ENCODE measurements around the gene VANGL2. TPM values are rescaled to one million over a fixed set of nuclear protein-coding genes. Genes with fewer than 3 reads are reported as not detected.

Gene VANGL2
- total RNA-seq, 1 experiment from 2014 or later: 2.0 TPM

DNA sequence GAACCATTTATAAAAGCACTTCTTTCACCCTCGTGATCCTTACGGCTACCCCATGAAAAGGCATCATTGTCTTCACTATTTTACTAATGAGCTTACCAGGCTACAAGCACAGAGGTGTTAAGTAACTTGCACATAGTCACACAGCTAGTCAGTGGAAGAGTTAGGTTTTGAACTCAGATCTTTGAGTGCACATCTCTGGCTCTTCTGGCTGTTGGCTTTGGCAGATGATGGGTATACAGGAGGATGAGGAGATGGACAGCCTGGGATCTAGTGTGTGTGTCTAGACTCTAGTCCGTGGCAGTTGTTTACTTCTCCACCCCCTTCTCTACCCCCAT is 11.6 kb downstream of the VANGL2 start:
- intact Hi-C loops (cut with micrococcal nuclease; ENCODE audit: unreplicated experiment): loop anchor here (10.0 kb wide), 1 partner anchor 307 kb away; no protein-coding TSS in a partner anchor
- Mint-ChIP-seq H3K9me3 (ENCODE audit: low read depth, unreplicated experiment) (no peaks in the 10 kb centered on the region), H3K27ac (ENCODE audit: unreplicated experiment) (no peak overlapping the region), H3K36me3 (ENCODE audit: insufficient read depth, unreplicated experiment) (no peaks in the 10 kb centered on the region), H3K4me3 (ENCODE audit: low read depth, unreplicated experiment) (no peak overlapping the region), H3K27me3 (ENCODE audit: unreplicated experiment) (peaks cover 48% of the 10 kb centered on the region), H3K4me1 (ENCODE audit: low read depth, unreplicated experiment) (peaks cover 11% of the 10 kb centered on the region)
- no peak for DNase-seq
- CTCF ChIA-PET: no interaction called here
- no TSS peak for BruUV-seq (replicated peaks)
- no peak for TF ChIP-seq CTCF (IDR thresholded peaks at IDR 0.05; ENCODE audit: unreplicated experiment)

DNA sequence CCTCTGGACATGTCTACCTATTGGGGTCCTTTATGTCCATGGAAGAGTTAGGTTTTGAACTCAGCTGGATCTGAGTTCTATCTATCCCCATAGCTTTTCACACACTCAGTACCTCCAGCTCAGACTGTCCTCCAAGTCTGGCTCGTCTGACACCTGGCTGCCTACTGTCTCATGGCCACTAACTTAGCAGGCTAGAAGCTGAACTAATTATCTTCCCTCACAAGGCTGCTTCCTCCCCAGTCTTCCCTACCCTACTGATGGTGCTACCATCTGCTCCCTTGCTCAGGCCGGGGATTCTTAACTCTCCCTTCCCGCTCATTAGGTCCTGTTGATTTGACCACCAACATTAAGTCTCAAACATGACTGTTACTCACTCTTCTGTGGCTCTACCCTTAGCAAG is 13.4 kb downstream of the VANGL2 start:
- Mint-ChIP-seq H3K9me3 (ENCODE audit: low read depth, unreplicated experiment) (no peaks in the 10 kb centered on the region), H3K27me3 (ENCODE audit: unreplicated experiment) (peaks cover 55% of the 10 kb centered on the region), H3K36me3 (ENCODE audit: insufficient read depth, unreplicated experiment) (no peaks in the 10 kb centered on the region), H3K27ac (ENCODE audit: unreplicated experiment) (no peak overlapping the region), H3K4me3 (ENCODE audit: low read depth, unreplicated experiment) (no peak overlapping the region), H3K4me1 (ENCODE audit: low read depth, unreplicated experiment) (no peaks in the 10 kb centered on the region)
- CTCF ChIA-PET: no interaction called here
- intact Hi-C loops (cut with micrococcal nuclease; ENCODE audit: unreplicated experiment): loop anchor here (10.0 kb wide), 1 partner anchor 309 kb away; no protein-coding TSS in a partner anchor
- no peak for DNase-seq
- no TSS peak for BruUV-seq (replicated peaks)
- TF ChIP-seq CTCF (IDR thresholded peaks at IDR 0.05; ENCODE audit: unreplicated experiment): no peak

DNA sequence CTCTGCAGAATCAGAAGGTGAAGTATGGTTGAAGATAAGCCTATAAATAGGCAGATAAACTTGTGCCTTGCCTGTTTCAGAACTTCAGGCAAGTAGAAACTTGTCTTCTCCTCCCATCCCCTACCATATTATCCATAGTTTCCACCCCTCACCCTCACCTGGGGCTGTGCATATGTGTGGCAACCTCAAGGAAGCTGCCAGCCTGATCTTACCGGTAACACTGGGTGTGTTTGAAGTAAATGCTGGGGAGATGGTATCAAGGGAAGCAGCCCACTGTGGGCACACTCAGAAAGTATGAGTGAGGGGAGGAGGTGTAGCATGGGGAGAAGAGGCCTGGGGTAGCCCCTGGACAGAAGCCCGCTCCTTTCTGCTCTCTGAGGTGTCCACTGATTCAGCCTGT is 14.5 kb downstream of the VANGL2 start:
- Mint-ChIP-seq H3K36me3 (ENCODE audit: insufficient read depth, unreplicated experiment) (no peaks in the 10 kb centered on the region), H3K9me3 (ENCODE audit: low read depth, unreplicated experiment) (no peaks in the 10 kb centered on the region), H3K4me1 (ENCODE audit: low read depth, unreplicated experiment) (no peaks in the 10 kb centered on the region), H3K27ac (ENCODE audit: unreplicated experiment) (no peak overlapping the region), H3K4me3 (ENCODE audit: low read depth, unreplicated experiment) (no peak overlapping the region), H3K27me3 (ENCODE audit: unreplicated experiment) (peaks cover 67% of the 10 kb centered on the region)
- CTCF ChIA-PET: no interaction called here
- intact Hi-C loops (cut with micrococcal nuclease; ENCODE audit: unreplicated experiment): loop anchor here (10.0 kb wide), 1 partner anchor 310 kb away; no protein-coding TSS in a partner anchor
- no peak for DNase-seq
- TF ChIP-seq CTCF (IDR thresholded peaks at IDR 0.05; ENCODE audit: unreplicated experiment): no peak
- no TSS peak for BruUV-seq (replicated peaks)

DNA sequence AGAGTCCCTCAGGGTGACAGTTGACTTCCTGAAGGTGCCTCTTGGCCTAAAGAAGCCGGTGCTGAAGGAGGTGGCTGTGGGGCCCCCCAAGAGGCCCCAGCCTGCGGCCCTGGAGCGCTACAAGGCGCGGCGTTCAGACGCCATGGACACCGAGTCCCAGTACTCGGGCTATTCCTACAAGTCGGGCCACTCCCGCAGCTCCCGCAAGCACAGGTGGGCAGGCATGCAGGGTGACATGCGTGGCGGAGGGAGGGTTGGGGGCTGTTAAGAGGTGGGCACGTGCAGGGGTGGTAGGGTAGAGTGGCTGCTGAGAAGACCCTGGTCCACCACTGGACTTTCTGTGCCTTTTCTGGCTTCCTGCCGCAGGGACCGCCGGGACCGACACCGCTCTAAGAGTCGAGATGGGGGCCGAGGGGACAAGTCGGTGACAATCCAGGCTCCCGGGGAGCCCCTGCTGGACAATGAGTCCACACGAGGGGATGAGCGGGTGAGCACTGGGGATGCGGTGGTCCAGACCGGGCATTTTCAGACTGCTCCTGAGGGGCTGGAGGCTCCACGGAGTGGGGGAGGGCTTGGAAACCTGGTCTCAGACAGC is 15.4 kb downstream of the VANGL2 start:
- DNase-seq: no peak

More for the DNA sequence above, 15.4 kb downstream of the VANGL2 start:
- no peaks in the 10 kb centered on the region for H3K36me3 Mint-ChIP-seq (ENCODE audit: insufficient read depth, unreplicated experiment)
- H3K4me1 Mint-ChIP-seq (ENCODE audit: low read depth, unreplicated experiment): no peaks in the 10 kb centered on the region
- no peak overlapping the region for H3K27ac Mint-ChIP-seq (ENCODE audit: unreplicated experiment)
- peaks cover 72% of the 10 kb centered on the region for H3K27me3 Mint-ChIP-seq (ENCODE audit: unreplicated experiment)
- intact Hi-C loops (cut with micrococcal nuclease; ENCODE audit: unreplicated experiment): loop anchor here (1.0 to 10.0 kb wide), 4 partner anchors 39 to 311 kb away; no protein-coding TSS in a partner anchor
- TF ChIP-seq CTCF (IDR thresholded peaks at IDR 0.05; ENCODE audit: unreplicated experiment): no peak
- CTCF ChIA-PET: interaction anchor here (0.7 to 1.6 kb wide), 7 partner anchors 8 to 124 kb away, joined by 3 to 10 read pairs (median 4); no protein-coding TSS in a partner anchor
- no TSS peak for BruUV-seq (replicated peaks)
- H3K4me3 Mint-ChIP-seq (ENCODE audit: low read depth, unreplicated experiment): no peak overlapping the region
- no peaks in the 10 kb centered on the region for H3K9me3 Mint-ChIP-seq (ENCODE audit: low read depth, unreplicated experiment)
